Tibial nerve (tissue), 4 donors: ENCODE measurements around the gene IL1RAP. TPM values are rescaled to one million over a fixed set of nuclear protein-coding genes. Genes with fewer than 3 reads are reported as not detected.

Experiments used
- DNase-seq, 2 donors: peaks; one replicate each; pipeline ENCODE4 v3.0.0-alpha.2; 2019; ENCODE audit warnings: low spot score in 2 of 2
- H3K27ac ChIP-seq, 4 donors: fragments of 200-600 bp; sonication (generic) in 3 of 4; one replicate each; pipeline ENCODE4 v1.5.1; 2017 to 2019; ENCODE audit warnings: mild to moderate bottlenecking in 1 of 4
- H3K27me3 ChIP-seq, 2 donors: fragments of 200-600 bp; sonication (generic) in 1 of 2; one replicate each; pipeline versions ENCODE4 v1.5.1 to v1.6.0; 2017 to 2019
- H3K36me3 ChIP-seq, 3 donors: fragments of 200-600 bp; sonication (generic); one replicate each; pipeline ENCODE4 v1.5.1; 2018 to 2019
- H3K4me1 ChIP-seq, 4 donors: fragments of 200-600 bp; sonication (generic) in 3 of 4; one replicate each; pipeline ENCODE4 v1.5.1; 2017 to 2019
- H3K4me3 ChIP-seq, 4 donors: fragments of 200-600 bp; sonication (generic) in 3 of 4; one replicate each; pipeline ENCODE4 v1.5.1; 2017 to 2019; ENCODE audit warnings: mild to moderate bottlenecking in 1 of 4, moderate library complexity in 1 of 4
- H3K9me3 ChIP-seq, 4 donors: fragments of 200-600 bp; sonication (generic) in 3 of 4; one replicate each; pipeline ENCODE4 v1.5.1; 2017 to 2019
- CTCF ChIP-seq, 5 experiments: fragments of 200-600 bp in 3 of 5; fragments of 450-650 bp in 2 of 5; sonication (generic) in 3 of 5; IDR thresholded peaks; one replicate each; pipeline ENCODE4 v1.5.1; 2016 to 2019; ENCODE audit warnings: antibody characterized with exemption in 5 of 5, mild to moderate bottlenecking in 3 of 5, moderate library complexity in 2 of 5
- EP300 ChIP-seq, 2 donors: sonication (generic); formaldehyde crosslinking; IDR thresholded peaks; one replicate each; pipeline ENCODE4 v1.6.1; 2017; ENCODE audit warnings: antibody characterized with exemption in 2 of 2, mild to moderate bottlenecking in 1 of 2
- POLR2A ChIP-seq, 2 donors: fragments of 450-650 bp; IDR thresholded peaks; one replicate each; pipeline ENCODE4 v1.6.1; 2017; ENCODE audit warnings: antibody characterized with exemption in 2 of 2, mild to moderate bottlenecking in 2 of 2, moderate library complexity in 2 of 2
- WGBS, 2 donors: methylation state at CpG; one replicate each; pipeline ENCODE4 v1.1.5; 2018; 5-methylcytosine and 5-hydroxymethylcytosine counted together
- total RNA-seq, 4 donors: library from RNA; depleted of rRNA; stranded (reverse); fragments of >200 nt; gene quantifications; one replicate each; pipeline ENCODE4 v1.1.0, GENCODE V29; 2016

Gene IL1RAP
- total RNA-seq, 4 donors from 2014 or later = 7.2 to 24.5 (median 11.8) TPM

- H3K4me1 ChIP-seq = peaks cover 0 to 19% (median 2%) of the 10 kb centered on the region in 4 donors
These were observed 25.6 kb downstream of the IL1RAP start for GRCh38 chr3:190539526-190539925.

GRCh38 chr3:190541008-190541407, 27.1 kb downstream of the IL1RAP start:
- H3K27me3 ChIP-seq = no peaks in the 10 kb centered on the region
- H3K4me3 ChIP-seq = no peak overlapping the region
- H3K36me3 ChIP-seq = no peaks in the 10 kb centered on the region
- no peaks in the 10 kb centered on the region for H3K9me3 ChIP-seq
- peaks cover 0 to 6% (median 0%) of the 10 kb centered on the region in 4 donors for H3K4me1 ChIP-seq
- no peak for DNase-seq
- no peak for TF ChIP-seq POLR2A (IDR thresholded peaks at IDR 0.05)
- no peak for TF ChIP-seq CTCF (IDR thresholded peaks at IDR 0.05)
- no peak for TF ChIP-seq EP300 (IDR thresholded peaks at IDR 0.05)
- no peak overlapping the region for H3K27ac ChIP-seq

More at GRCh38 chr3:190539526-190539925, 25.6 kb downstream of the IL1RAP start:
- WGBS, 2 donors = 96% methylated on average over 3 of the region's 3 CpGs
- no peak overlapping the region for H3K4me3 ChIP-seq
- TF ChIP-seq EP300 (IDR thresholded peaks at IDR 0.05) (no peak), POLR2A (IDR thresholded peaks at IDR 0.05) (no peak), CTCF (IDR thresholded peaks at IDR 0.05) (no peak)
- DNase-seq = no peak
- H3K27ac ChIP-seq = no peak overlapping the region
- no peaks in the 10 kb centered on the region for H3K27me3 ChIP-seq
- H3K9me3 ChIP-seq = no peaks in the 10 kb centered on the region
- H3K36me3 ChIP-seq = no peaks in the 10 kb centered on the region

DNA sequence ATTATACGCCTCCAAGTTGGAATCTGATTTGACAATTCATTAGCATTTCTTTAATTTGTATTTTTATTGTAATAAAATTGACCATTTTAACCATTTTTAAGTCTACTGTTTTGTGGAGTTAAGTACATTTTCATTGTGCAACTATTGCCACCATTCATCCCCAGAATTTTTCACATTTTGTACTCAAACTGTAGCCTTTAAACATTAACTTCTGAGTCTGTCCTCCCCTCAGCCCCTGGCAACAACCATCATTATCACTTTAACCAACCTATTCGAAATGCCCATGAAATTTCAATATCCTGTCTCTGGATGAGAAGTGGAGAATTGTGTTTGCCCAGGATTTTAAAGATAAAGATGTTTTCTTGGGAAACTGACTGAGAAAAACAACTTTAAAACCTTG, 27.7 kb downstream of the IL1RAP start:
- no peaks in the 10 kb centered on the region for H3K36me3 ChIP-seq
- WGBS, 2 donors = 73 to 88% methylated on average over 2 of the region's 2 CpGs
- H3K9me3 ChIP-seq = no peaks in the 10 kb centered on the region
- no peak overlapping the region for H3K27ac ChIP-seq
- peaks cover 0 to 6% (median 0%) of the 10 kb centered on the region in 4 donors for H3K4me1 ChIP-seq
- TF ChIP-seq CTCF (IDR thresholded peaks at IDR 0.05) = no peak
- TF ChIP-seq POLR2A (IDR thresholded peaks at IDR 0.05) = no peak
- TF ChIP-seq EP300 (IDR thresholded peaks at IDR 0.05) = no peak
- no peaks in the 10 kb centered on the region for H3K27me3 ChIP-seq
- H3K4me3 ChIP-seq = no peak overlapping the region
- DNase-seq = no peak

DNA sequence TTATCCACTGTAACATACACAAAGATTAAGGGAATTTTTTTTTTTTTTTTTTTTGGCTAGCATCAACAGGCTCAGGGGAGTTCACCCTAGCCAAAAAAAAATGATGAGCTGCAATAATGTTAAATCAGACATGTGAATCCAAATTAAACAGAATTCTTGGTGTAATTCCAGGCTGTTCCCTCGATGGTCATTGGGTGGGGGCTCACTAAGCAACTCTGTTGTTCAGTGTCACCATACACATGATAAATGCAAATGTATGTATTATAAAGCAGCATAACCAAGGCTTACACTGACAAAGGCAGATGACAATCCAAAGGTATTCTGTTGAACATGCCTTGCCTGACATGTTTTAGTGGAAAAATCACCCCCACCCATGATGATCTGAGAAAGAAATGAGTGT, 29.0 kb downstream of the IL1RAP start:
- TF ChIP-seq EP300 (IDR thresholded peaks at IDR 0.05) (no peak), POLR2A (IDR thresholded peaks at IDR 0.05) (no peak), CTCF (IDR thresholded peaks at IDR 0.05) (no peak)
- H3K4me1 ChIP-seq = peaks cover 0 to 2% (median 0%) of the 10 kb centered on the region in 4 donors
- H3K27me3 ChIP-seq = no peaks in the 10 kb centered on the region
- DNase-seq = no peak
- H3K4me3 ChIP-seq = no peak overlapping the region
- H3K36me3 ChIP-seq = no peaks in the 10 kb centered on the region
- WGBS, 2 donors = 34 to 40% methylated on average over 1 of the region's 1 CpG
- no peaks in the 10 kb centered on the region for H3K9me3 ChIP-seq
- no peak overlapping the region for H3K27ac ChIP-seq

DNA sequence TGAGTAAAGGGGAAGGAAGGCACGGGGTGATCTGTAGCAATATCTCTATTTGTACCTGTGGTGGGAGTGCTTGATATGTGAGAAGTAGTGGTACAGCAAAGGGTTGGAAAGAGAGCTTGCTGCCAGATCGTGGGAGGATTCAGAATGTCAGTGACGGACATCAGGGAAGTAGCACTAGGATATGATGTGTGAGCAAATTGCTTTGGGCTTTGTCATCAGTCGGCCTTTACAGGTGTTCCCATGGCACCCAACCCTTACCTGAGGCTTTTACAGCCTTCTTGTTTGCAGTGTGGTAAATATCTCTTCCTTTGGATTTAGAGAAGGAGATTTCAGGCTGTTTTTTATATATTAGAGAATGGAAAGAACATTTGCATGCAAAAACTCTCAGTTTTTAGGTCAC, 29.8 kb downstream of the IL1RAP start:
- 79% methylated on average over 4 of the region's 4 CpGs for WGBS, 2 donors
- no peak overlapping the region for H3K27ac ChIP-seq
- no peaks in the 10 kb centered on the region for H3K9me3 ChIP-seq
- H3K4me3 ChIP-seq = no peak overlapping the region
- H3K27me3 ChIP-seq = no peaks in the 10 kb centered on the region
- peaks cover 0 to 2% (median 0%) of the 10 kb centered on the region in 4 donors for H3K4me1 ChIP-seq
- DNase-seq = no peak
- no peaks in the 10 kb centered on the region for H3K36me3 ChIP-seq
- no peak for TF ChIP-seq POLR2A (IDR thresholded peaks at IDR 0.05)
- no peak for TF ChIP-seq EP300 (IDR thresholded peaks at IDR 0.05)
- no peak for TF ChIP-seq CTCF (IDR thresholded peaks at IDR 0.05)
